Endometrial microvascular endothelial cells (primary cell): Measurements from ENCODE around the gene SCNN1B. TPM values are rescaled to one million over a fixed set of nuclear protein-coding genes. Genes with fewer than 3 reads are reported as not detected.

Experiments used
- in situ Hi-C: cut with HindIII; loops from 2 replicates; pipeline ENCODE4 v1.10.0; 2017; ENCODE audit warnings: low sequenced_read_pairs, low pct_unique_long_range_greater_than_20kb; ENCODE audit errors: inconsistent ontology term
- total RNA-seq: library from RNA; depleted of rRNA; stranded (reverse); fragments of >200 nt; gene quantifications from one replicate; pipeline ENCODE4 v1.2.3, GENCODE V29; 2015; ENCODE audit errors: inconsistent ontology term

SCNN1B gene
- total RNA-seq, 1 donor from 2014 or later: not detected

GRCh38 chr16:23317266-23317661 is 15.2 kb downstream of the SCNN1B start:
- in situ Hi-C loops: no loop called here

GRCh38 chr16:23317751-23318150 is 15.6 kb downstream of the SCNN1B start:
- in situ Hi-C loops: no loop called here

- in situ Hi-C loops: no loop called here
Observed at GRCh38 chr16:23318639-23319038, 16.5 kb downstream of the SCNN1B start.

- in situ Hi-C loops: no loop called here
Observed at GRCh38 chr16:23319861-23320615, 17.9 kb downstream of the SCNN1B start.

- in situ Hi-C loops: no loop called here
Observed at GRCh38 chr16:23320693-23321092, 18.6 kb downstream of the SCNN1B start.

- in situ Hi-C loops: no loop called here
Observed at GRCh38 chr16:23321206-23321875, 19.2 kb downstream of the SCNN1B start.

GRCh38 chr16:23323224-23324030 is 21.3 kb downstream of the SCNN1B start:
- in situ Hi-C loops: no loop called here

GRCh38 chr16:23324727-23325126 is 22.6 kb downstream of the SCNN1B start:
- in situ Hi-C loops: no loop called here

GRCh38 chr16:23327836-23328235 is 25.7 kb downstream of the SCNN1B start:
- in situ Hi-C loops: no loop called here

GRCh38 chr16:23330161-23330560 is 28.1 kb downstream of the SCNN1B start:
- in situ Hi-C loops: no loop called here

- in situ Hi-C loops: no loop called here
Observed at GRCh38 chr16:23330583-23331249, 28.6 kb downstream of the SCNN1B start.

- in situ Hi-C loops: no loop called here
Observed at GRCh38 chr16:23333034-23333579, 31.0 kb downstream of the SCNN1B start.

- in situ Hi-C loops: no loop called here
Observed at GRCh38 chr16:23333831-23334456, 31.8 kb downstream of the SCNN1B start.

GRCh38 chr16:23334457-23334853 is 32.4 kb downstream of the SCNN1B start:
- in situ Hi-C loops: no loop called here

- in situ Hi-C loops: no loop called here
Observed at GRCh38 chr16:23334950-23335349, 32.8 kb downstream of the SCNN1B start.

- in situ Hi-C loops: no loop called here
Observed at GRCh38 chr16:23337836-23338550, 35.9 kb downstream of the SCNN1B start.

- in situ Hi-C loops: no loop called here
Observed at GRCh38 chr16:23339787-23340186, 37.7 kb downstream of the SCNN1B start.

- in situ Hi-C loops: no loop called here
Observed at GRCh38 chr16:23342083-23342640, 40.1 kb downstream of the SCNN1B start.
